ENCODE data around the gene COG2.
A peak's percentile ranks its signal among the peaks of the same experiment; 100 is the strongest.
"Not testable (repeated sequence)": the region's sequence is repeated elsewhere in the genome, so short reads cannot be mapped to it uniquely, and the experiment has no call there.

The COG2 gene, protein sequence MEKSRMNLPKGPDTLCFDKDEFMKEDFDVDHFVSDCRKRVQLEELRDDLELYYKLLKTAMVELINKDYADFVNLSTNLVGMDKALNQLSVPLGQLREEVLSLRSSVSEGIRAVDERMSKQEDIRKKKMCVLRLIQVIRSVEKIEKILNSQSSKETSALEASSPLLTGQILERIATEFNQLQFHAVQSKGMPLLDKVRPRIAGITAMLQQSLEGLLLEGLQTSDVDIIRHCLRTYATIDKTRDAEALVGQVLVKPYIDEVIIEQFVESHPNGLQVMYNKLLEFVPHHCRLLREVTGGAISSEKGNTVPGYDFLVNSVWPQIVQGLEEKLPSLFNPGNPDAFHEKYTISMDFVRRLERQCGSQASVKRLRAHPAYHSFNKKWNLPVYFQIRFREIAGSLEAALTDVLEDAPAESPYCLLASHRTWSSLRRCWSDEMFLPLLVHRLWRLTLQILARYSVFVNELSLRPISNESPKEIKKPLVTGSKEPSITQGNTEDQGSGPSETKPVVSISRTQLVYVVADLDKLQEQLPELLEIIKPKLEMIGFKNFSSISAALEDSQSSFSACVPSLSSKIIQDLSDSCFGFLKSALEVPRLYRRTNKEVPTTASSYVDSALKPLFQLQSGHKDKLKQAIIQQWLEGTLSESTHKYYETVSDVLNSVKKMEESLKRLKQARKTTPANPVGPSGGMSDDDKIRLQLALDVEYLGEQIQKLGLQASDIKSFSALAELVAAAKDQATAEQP
- total RNA-seq: 69.0 to 80.5 reads per million in 2 experiments

DNA sequence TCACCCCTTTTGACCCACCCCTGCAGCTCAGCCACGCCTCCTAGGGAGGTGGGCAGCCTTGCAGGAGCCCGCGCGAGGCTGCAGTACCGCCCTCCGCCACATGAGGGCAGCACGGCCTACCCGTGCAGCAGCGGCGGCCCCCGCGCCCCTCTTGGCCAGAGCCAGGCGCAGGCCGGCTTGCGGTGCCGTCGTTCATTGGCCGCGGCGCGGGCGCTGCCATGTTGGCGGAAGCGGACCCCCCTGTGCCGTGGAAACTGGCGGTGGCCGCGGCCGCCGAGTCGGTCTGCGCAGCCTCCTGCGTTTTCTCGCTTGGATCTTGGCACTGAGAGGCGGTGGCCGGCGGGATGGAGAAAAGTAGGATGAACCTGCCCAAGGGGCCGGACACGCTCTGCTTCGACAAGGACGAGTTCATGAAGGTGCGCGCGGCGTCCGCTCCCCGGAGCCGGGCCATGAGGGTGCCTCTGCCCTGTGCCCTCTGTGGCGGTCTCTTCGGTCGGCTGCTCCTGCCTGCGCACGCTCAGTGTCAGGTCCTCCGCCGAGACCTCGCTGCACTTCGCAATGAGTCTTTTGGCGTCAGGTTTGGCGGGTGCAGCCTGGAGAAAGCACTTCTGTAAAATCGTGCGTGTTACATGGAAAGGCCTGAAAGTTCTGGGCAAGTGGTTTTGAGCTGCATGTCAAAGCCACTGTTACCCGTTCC is at the start of gene COG2:
Gene COG2 (plus strand): TSS at position 219 of the 697 bp plus-strand sequence. CDS start 126 bp downstream, at position 345.
- peak; percentile 90 for DNase-seq (ENCODE audit: low read depth)

DNA sequence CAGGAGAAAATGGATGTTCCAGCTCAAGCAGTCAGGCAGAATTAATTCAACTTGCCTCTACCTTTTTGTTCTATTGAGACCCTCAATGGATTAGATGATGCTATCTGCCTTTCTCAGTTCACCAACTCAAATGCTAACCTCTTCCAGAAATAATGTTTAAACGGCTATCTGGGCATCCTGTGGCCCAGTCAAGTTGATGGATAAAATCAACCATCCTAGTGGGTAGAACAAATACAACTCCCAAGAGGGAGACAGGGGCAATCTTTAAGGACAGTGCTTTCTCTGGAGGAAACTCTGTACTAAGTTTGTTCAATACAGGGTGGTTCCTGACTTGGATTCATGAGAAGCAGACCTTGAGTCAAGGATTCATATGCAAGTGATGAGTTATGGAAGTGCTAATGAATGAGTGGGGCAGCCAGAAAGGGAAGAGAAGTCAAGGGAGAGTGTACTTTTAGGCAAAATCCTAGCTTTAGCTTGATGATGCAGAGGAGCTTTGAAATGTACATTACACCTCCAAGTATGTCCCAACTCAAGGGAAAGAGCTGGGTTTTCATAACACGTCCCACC is 49.4 kb upstream of the COG2 start:
- DNase-seq (ENCODE audit: low read depth): no peak

DNA sequence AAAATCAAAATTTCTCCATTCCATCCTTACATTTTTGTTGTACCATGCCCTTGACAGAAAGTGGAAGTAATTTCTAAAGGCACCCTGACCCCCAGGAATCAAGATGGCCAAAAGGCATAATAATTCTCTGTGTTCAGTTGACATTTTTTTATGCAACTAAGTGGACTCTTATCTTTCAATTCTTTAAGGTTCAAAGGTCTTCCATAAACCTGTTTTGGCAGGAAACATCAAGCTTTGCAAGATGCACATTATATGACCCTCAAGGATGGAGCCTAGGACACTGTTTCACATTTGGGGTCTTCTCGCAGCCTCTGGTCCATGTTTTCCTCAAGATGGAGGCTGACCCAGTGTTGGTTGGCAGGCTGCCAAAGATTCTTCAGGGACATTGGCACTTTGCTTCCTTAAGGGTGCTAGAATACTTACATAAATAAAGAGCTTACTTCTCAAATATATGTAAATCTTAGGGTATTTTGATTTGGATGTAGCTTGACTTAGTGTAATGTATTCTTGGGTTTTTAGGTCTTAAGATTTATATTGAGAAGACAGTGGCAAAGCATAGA is 48.0 kb upstream of the COG2 start:
- DNase-seq (ENCODE audit: low read depth): no peak

DNA sequence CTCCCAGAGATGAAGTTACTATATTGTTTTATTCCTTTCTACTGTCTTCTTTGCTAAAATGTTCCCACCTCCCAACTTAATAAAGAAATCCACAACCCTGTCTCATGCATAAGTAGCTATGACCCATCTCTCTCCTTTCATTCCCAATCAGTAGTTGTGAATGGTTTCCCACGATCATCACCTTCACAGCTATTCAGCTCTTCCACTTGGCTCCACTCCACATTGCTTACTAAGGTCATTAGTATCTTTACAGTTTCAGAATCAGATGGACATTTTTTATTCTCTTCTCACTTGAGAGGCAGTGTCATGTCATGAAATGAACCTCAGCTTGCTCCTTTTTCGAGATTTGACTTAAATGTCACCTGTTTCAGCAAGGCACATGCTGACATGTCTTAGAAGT is 47.1 kb upstream of the COG2 start:
- no peak for DNase-seq (ENCODE audit: low read depth)

DNA sequence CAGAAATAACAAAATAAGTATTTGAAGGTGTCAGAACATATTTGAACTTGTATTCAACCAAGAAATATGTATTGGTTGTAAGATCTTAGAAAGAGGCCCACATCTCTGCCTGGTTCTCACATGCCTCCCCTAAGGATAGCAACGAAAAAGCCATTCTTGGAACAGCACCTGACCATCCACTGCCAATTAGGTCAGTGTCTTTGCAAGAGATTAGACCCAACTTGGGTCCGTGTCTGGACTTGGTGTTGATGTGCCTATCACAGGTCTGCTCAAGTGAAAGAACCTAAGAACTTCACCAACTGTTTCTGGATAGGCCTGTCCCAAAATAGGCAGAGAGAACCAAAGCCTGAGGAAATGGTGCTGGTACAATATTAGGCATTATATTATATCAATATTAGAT is 46.0 kb upstream of the COG2 start:
- no peak for DNase-seq (ENCODE audit: low read depth)

DNA sequence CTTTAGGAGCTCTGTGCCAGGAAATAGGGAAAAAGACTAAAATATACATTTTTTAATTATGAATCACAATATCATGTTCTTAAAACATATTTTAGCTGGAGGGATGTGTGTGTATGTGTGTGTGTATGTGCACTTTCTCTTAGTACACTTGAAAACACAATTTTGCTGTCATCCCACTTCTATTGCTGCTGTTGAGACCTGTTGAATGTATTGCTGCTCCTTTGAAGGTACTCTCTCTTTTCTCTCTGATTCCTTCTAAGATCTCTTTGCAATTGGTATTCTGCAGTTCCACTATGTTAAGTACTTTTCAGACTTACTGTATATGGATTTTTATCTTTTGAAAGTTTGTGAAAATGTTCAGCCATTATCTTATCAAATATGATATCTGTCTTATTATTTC is 43.5 kb upstream of the COG2 start:
- no peak for DNase-seq (ENCODE audit: low read depth)

DNA sequence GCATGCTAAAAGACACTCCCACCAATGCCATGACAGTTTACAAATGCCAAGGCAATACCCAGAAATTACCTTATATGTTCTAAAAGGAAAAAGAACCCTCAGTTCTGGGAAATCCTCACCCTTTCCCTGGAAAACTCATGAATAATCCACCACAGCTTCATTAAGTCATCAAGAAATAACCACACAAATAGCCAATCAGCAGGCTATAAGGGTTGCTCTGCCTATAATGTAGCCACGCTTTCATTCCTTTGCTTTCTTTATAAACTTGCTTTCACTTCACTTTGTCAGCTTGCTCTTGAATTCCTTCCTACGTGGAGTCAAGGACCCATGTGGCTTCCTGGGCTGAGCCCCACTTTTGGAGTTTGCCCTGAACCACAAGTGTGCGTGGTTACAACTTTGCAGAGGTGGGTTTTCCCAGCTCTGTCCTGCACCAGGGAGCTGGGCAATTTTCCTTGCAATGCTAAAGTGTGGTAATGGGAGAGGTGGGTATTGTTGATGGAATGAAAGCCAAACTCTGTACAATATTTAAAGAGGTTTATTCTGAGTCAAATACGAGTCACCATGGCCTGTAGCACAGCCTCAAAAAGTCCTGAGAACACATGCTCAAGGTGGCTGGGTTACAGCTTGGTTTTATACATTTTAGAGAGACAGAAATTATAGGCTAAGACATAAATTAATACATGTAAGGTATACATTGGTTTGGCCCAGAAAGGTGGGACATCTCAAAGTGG is 42.2 kb upstream of the COG2 start:
- DNase-seq (ENCODE audit: low read depth): no peak

DNA sequence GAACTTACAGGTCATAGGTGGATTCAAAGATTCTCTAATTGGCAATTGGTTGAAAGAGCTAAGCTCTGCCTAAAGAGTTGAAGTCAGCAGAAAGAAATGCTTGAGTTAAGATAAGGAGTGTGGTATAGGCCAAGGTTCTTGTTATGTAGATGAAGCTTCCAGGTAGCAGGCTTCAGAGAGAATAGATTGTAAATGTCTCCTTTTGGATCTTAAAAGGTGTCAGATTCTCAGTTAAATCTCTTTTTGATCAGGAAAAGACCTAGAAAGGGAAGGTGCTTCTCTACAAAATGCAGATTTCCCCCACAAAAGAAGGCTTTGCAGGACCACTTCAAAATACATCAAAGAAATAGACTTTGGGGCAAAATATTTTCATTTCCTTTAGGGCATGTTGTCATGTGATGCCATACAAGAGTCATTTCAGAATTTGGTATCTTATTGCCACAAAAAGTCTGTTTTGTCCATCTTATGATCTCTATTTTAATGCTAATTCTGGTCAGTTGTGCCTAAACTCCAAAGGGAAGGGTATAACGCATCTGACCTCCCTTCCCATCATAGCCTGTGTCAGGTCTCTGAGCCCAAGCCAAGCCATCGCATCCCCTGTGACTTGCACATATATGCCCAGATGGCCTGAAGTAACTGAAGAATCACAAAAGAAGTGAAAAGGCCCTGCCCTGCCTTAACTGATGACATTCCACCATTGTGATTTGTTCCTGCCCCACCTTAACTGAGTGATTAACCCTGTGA is 41.5 kb upstream of the COG2 start:
- not testable (repeated sequence) for DNase-seq (ENCODE audit: low read depth)

DNA sequence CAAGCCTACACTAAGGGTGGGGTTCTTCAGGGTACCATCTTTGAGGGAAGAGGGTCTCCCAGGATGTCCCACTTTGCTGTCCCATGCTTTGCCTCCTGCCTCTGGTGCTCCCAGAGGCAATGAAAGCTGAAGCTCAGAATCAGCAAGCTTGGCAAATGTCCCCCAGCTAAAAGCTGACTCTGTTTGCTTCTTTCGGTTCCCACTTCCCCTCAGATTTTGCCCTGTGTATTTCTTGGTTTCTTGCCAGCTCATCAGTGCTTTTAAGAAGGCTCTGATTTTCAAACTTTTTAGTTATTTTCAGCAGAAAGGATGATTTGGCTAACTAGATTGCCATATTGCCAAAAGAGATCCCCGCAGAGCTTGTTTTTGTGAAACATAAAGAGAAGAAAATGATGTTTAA is 33.1 kb upstream of the COG2 start:
- DNase-seq (ENCODE audit: low read depth): no peak

DNA sequence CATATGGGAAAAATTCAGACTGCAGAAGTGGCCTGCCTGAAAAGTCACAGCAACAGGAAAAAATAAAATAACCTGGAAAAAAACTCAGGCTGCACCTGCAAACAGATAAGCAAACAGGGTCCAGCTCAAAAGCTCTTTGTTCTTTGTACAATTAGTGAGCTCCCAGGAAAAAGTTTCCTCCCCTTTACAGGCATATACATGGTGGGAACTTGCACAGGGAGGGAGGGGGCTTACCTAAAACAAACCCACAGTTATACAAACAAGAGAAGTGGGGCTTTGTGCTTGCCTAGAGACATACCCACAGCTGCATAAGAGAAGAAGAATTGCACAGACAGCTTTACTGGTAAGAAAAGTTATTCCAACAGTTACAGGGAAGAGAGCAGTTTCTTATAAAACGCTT is 31.7 kb upstream of the COG2 start:
- no peak for DNase-seq (ENCODE audit: low read depth)

DNA sequence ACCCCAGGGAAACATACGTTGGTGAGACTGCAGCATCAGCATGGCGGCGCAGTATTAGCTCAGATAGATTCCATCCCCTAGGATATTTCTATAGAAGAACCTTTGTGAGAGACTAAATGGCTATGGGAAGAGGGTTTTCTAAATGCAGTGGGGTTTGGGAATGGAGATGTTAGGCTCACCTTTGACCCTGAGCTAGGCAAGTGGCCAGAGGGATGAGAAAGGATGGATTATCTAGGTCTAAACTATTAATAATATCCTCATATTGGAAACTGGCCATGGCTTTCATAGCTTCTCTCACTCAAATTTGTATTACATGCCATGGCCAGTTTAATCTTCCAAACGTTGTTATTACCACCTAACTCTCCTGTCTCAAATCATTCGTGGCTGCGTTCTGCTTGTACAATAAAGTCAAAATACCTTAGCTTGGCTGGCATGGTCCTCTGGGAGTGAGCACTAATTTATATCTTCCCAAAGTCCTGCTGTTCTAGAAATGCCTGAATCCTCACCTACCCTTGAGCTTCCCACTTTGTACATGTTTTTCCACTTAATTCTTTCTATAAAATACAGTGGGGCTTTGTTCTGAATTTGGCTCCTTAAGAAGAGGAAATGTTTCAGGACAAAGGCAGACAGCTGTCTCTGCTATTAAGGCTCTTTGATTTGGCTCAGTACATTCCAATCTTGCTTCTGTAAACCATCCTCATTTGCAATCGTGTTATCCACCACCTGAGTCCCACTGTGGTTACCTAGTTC is 31.0 kb upstream of the COG2 start:
- DNase-seq (ENCODE audit: low read depth): no peak

DNA sequence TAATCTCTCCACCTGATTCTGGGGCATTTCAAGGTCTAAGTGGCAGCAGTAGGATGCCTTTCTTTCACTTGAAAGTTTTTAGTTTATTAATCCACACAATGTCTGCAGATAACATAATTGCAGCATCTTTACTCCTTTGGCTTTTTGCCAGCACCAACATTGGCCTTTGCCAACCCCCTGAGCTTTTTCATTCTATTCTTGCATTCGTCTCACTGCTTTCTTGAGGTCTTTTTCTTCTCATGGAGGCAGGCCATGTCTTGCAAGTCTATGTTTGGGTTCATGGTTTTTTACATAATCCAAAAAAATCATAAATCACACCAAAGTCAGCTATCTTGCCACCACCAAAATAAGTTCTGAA is 30.4 kb upstream of the COG2 start:
- DNase-seq (ENCODE audit: low read depth): no peak

DNA sequence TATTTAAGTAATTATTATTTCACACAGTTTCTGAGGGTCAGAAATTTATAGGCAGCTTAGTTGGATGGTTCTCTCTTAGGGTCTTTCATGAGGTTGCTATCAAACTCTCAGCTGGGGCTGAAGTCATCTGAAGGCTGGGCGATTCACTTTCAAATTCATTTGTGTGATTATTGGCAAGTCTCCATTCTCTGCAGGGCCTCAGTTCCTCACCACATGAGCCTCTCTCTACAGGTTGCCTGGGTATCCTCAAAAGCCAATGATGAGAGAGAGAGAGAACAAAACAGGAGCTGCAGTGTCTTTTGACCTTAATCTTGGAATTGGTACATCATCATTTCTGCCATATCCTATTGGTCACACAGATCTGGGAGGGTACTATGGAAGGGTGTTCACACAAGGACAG is 29.6 kb upstream of the COG2 start:
- DNase-seq (ENCODE audit: low read depth): no peak

DNA sequence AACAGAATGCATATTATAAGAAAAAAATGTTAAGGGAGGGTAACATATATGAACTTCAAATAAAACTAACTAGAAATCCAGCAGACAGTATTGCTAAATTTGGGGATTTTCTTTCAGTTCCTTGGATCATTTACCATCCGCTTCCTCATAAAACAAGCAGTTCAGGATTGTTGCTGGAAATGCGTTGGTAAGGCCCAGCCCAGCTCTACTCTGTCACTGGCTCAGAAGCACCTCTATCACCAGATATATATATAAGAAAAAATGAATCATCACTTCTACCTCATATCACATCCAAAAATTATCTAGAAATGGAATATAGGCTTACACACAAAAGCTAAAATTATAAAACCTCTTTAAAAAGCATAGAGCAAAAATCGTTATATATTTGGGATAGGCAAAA is 28.2 kb upstream of the COG2 start:
- DNase-seq (ENCODE audit: low read depth): no peak

DNA sequence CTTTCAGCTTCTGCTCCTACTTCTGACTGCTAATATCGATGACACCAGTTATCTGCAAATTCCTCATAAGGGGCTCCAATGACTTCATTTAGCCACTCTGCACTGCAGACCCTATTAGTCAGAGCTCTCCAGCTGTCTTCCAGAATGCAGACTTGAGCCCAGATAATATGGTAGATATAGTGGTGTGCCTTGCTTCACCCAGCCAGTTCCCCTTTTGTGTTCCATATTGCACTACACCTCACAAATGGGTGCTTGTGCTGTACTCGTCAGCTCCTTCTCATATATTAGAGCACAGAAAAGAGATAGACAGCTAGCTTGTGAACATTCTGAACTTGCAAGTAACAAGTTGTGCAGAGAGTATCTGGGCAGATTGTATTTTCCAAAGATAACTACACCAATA is 23.7 kb upstream of the COG2 start:
- no peak for DNase-seq (ENCODE audit: low read depth)

DNA sequence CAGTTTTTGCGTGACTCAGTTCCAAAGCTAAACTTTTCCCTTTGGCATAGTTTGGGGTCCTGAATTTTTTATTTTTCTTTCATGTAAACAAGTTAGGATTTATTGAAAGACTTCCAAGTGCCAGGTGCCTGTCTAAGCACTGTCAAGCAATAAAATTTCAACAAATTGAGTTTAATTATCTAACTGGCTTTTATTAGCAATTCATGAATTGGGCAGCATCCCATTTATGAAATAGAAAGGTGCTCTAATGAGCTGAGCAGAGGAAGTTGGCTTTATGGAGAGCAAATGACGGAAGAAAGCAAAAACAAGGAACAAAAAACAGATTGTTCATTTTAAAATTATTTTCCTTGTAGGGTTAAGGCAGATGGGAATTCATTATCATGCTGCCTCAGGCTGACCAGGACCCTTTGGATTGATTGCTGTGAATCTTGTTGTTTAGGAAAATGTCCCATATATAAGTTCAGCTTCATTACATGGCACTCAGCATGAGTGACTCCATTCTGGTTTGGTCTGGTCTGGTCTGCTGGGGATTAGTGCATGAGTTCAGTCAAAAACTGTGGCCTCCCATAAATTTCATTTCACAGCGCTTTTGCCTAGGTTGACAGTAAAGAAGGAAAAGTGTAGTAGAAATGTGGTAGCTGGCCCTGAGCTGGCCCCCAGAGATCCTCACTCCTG is 21.5 kb upstream of the COG2 start:
- DNase-seq (ENCODE audit: low read depth): no peak

DNA sequence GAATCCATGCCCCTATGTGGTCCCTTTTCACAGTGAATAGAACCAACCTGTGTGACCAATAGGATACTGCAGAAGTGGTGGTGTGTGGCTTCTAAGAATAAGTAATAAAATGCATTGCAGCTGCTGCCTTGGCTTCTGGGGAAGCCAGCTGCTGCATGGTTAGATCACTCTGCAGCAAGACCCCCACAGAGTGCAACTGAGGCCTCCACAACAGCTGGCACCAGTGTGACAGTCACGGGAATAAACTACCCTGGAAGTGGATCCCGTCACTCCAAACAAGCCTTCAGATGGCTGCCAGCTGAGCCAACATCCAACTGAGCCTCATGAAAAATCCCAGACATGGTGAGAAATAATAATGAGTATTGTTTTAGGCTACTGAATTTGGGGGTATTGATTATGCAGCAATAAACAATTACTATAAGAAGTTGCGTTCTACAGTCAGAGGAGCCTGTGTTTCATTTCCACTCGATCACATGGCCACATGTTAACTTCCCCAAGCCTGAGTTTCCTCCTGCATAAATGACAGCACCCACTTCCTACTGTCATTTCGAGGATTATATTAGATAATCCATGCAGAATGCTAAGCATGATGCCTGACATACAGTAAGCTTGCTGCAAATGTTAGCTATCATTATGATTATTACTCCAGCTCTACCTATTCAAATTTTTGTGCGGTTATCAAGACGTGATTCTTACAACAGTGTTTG is 20.8 kb upstream of the COG2 start:
- no peak for DNase-seq (ENCODE audit: low read depth)

DNA sequence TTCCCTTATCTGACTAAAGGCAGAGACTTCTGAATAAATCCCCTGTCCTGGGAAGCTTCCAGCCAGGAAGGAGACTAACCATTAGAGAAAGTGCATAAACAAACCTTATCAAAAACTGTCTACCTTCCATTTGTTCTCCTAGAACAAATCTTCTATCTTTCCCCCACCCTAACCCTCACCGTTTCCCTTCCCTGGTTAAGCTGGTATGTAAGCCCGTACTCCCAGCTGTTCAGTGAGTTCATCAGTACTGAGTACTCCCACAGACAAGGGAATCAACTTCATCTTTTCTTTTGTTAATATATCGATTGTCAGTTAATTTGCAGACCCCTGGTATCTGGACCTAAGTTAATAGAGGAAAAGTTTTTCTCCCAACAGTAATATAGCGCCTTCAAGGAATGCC is 20.1 kb upstream of the COG2 start:
- DNase-seq (ENCODE audit: low read depth): no peak

Measured in T follicular helper cell (primary cell).